NT2/D1 (cell line): ENCODE measurements around the gene RNF223.
A peak's percentile ranks its signal among the peaks of the same experiment; 100 is the strongest.

Experiments
- DNase-seq: peaks from one replicate; pipeline ENCODE4 v3.0.0-alpha.2; 2011; ENCODE audit warnings: low read depth, low spot score
- H3K27me3 ChIP-seq: 2 replicates; pipeline ENCODE4 v1.6.0; 2011; ENCODE audit warnings: mild to moderate bottlenecking; ENCODE audit not compliant: insufficient read length, insufficient read depth
- H3K36me3 ChIP-seq: 2 replicates; pipeline ENCODE4 v1.6.1; 2011; ENCODE audit warnings: mild to moderate bottlenecking, low read length, mixed read lengths; ENCODE audit not compliant: insufficient read depth, insufficient read length
- H3K4me1 ChIP-seq: 2 replicates; pipeline ENCODE4 v1.5.1; 2011; ENCODE audit not compliant: insufficient read depth, insufficient read length
- H3K4me3 ChIP-seq: 2 replicates; pipeline ENCODE4 v1.5.1; 2011; ENCODE audit warnings: low read depth; ENCODE audit not compliant: insufficient read length
- H3K9ac ChIP-seq: 2 replicates; pipeline ENCODE4 v1.6.0; 2011; ENCODE audit warnings: low read depth; ENCODE audit not compliant: insufficient read length
- H3K9me3 ChIP-seq: 2 replicates; pipeline ENCODE4 v1.5.1; 2011; ENCODE audit warnings: mild to moderate bottlenecking, low read length; ENCODE audit not compliant: insufficient read depth
- SUZ12 ChIP-seq: IDR thresholded peaks from 2 replicates; pipeline ENCODE4 v1.6.1; 2011; ENCODE audit not compliant: insufficient read length, insufficient read depth; ENCODE audit errors: extremely low read depth
- YY1 ChIP-seq: IDR thresholded peaks from 2 replicates; pipeline ENCODE4 v1.6.1; 2011; ENCODE audit not compliant: insufficient read length, insufficient read depth
- ZNF274 ChIP-seq: IDR thresholded peaks from 2 replicates; pipeline ENCODE4 v1.6.1; 2011; ENCODE audit warnings: mild to moderate bottlenecking, low read depth, low read length

The RNF223 gene

DNA sequence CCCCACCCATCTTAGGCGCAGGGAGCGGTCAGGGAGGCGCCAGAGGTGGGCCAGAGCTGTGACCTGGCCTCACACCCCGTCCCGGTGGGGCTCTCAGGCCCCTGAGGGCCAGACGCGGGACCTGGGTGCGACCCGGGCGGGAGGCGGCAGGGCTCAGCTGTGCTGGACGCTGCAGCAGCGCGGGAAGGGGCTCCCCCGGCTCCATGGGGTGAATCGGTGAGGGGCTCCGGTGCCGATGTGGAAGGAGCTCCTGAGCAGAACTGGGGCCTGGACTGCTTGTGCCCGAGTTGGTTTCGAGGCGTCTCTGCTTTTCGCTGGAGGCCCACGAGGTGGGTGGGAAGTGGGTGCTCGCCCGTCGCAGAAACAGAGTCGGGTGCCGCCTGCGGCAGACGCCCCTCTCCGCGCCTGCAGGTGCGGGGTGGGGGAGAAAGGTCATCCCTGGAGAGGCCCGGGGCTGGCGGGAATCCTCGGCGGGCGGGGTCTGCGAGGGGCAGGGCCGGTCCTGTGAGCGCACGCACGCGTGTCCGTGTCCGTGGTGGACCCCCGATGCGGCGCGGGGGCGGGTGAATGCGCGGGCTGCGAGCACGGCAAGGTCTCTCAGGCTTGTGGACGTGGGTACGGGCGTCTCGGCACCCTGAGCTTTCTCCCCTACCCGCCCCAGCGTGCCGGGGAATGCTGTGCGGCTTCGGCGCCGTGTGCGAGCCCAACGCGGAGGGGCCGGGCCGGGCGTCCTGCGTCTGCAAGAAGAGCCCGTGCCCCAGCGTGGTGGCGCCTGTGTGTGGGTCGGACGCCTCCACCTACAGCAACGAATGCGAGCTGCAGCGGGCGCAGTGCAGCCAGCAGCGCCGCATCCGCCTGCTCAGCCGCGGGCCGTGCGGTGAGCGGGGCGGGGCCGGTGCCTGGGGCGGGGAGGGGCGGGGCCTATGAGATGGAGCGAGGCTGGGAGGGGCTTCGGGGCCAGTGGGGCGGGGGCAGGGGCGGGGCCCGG, 33.8 kb downstream of the RNF223 start:
- Histone ChIP-seq H3K9ac (peak overlapping the region; percentile 63), H3K36me3 (peaks cover 74% of the 10 kb centered on the region), H3K4me3 (peak overlapping the region; percentile 24), H3K27me3 (no peaks in the 10 kb centered on the region), H3K9me3 (no peaks in the 10 kb centered on the region), H3K4me1 (peaks cover 13% of the 10 kb centered on the region)
- no peak for DNase-seq
- TF ChIP-seq YY1 (no peak), SUZ12 (no peak), ZNF274 (no peak)

DNA sequence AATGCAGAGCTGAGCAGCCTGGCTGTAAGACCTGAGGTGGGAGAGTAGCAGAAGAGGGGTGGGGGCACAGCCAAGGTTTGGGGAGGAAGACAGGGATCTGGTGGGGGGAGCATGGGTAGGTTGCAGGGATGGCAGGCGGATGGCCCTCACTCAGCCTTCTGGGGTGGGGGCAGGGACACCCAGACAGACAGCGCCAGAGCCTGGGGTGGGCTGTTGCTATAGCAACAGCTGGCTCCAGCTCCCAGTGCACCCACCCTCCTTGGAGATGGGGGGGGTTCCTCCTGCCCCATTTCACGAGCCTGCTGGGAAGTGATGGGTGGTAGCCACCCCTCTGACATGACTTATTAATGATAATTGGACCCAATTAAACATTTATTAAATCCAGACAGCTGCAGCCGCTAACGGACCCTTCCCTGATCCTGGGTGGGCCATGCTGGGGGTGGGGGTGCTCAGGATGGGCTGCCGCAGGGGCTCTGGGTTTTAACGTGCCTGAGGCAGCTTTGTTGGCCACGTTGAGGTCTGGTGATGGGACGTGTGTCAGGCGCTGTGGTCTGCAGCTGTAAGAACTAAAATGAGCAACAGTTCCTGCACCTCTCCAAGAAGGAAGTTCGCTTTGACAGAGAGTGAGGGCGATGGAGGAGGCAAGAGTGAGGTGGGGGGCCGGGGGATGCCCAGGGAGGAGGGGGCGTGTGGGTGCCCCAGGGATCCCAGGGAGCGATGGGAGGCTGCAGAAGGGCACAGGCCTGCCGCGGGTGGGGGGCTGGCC, 34.8 kb downstream of the RNF223 start:
- Histone ChIP-seq H3K36me3 (peaks cover 73% of the 10 kb centered on the region), H3K9ac (no peak overlapping the region), H3K4me1 (peaks cover 16% of the 10 kb centered on the region), H3K27me3 (no peaks in the 10 kb centered on the region), H3K9me3 (no peaks in the 10 kb centered on the region), H3K4me3 (no peak overlapping the region)
- TF ChIP-seq SUZ12 = no peak
- no peak for TF ChIP-seq ZNF274
- TF ChIP-seq YY1 = no peak
- DNase-seq = no peak

DNA sequence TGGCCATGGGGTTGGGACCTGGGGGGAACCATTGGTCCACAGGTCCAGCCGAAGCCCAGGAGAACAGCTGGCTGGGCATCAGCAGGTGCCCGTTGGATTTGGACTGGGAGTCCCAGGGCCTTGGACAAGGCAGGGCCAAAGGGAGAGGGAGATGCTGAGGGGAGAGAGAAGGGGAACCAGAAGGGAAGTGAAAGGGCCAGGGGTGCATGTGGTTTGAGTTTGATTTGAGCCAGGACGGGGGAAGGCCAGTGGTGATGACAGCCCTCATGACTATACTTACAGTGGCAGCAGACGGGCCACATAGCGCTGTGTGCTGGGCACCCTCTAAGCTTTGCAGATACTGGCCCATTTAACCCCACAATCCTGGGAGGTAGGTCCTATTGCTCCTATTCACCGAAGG, 35.4 kb downstream of the RNF223 start:
- no peaks in the 10 kb centered on the region for H3K27me3 ChIP-seq
- peaks cover 17% of the 10 kb centered on the region for H3K4me1 ChIP-seq

DNA sequence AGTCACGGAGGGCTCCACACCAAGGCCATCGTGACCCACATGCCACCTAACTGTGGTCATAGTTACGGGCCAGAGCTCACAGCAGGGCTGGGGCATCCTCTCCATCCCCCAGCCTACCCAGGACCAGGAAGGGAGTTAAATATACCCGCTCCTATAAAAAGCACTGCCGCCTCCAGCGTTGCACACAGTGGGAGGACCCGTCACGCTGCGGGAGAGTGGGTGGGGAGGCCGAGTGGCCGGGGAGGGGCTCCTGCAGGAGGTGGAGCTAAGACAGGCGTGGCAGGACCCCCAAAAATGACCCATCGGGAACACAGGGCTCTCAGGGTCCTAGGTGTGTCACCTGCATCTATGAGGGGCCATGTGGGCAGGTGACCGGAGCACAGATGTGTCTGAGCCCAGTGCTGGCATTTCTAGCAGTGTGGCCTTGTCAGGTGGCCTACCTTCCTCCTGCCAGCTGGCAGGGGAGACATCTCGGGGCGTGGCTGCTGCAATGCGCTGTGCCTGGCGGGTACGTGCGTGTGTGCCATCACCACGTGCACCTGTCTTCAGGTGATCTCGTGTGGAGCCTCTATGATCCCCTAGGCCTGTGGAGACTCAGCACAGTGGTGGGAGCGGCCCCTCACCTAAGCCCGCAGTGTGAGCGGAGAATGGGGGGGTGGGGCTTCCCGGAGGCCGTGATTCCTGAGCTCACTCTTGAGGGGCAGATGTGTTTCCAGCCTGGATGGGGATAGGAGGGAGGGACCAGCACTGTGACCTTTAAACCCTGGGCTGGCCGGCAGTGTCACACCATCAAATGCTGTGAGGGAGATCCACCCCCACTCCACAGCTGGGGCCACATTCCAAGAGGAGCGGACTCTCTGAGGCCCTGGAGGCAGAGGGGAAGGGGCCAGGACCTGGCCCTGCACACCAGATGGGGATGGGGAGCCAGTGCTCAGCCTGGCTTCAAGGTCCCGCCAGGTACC, 36.5 kb downstream of the RNF223 start:
- DNase-seq = no peak
- Histone ChIP-seq H3K27me3 (no peaks in the 10 kb centered on the region), H3K4me1 (peaks cover 17% of the 10 kb centered on the region), H3K4me3 (no peak overlapping the region), H3K9ac (peak overlapping the region; percentile 42), H3K9me3 (no peaks in the 10 kb centered on the region), H3K36me3 (peaks cover 58% of the 10 kb centered on the region)
- TF ChIP-seq YY1 = no peak
- no peak for TF ChIP-seq ZNF274
- TF ChIP-seq SUZ12 = no peak

More for the DNA sequence above, 35.4 kb downstream of the RNF223 start:
- DNase-seq = no peak
- H3K9me3 ChIP-seq = no peaks in the 10 kb centered on the region
- H3K36me3 ChIP-seq = peaks cover 69% of the 10 kb centered on the region
- TF ChIP-seq ZNF274 (no peak), YY1 (no peak), SUZ12 (no peak)
- H3K4me3 ChIP-seq = no peak overlapping the region
- no peak overlapping the region for H3K9ac ChIP-seq

DNA sequence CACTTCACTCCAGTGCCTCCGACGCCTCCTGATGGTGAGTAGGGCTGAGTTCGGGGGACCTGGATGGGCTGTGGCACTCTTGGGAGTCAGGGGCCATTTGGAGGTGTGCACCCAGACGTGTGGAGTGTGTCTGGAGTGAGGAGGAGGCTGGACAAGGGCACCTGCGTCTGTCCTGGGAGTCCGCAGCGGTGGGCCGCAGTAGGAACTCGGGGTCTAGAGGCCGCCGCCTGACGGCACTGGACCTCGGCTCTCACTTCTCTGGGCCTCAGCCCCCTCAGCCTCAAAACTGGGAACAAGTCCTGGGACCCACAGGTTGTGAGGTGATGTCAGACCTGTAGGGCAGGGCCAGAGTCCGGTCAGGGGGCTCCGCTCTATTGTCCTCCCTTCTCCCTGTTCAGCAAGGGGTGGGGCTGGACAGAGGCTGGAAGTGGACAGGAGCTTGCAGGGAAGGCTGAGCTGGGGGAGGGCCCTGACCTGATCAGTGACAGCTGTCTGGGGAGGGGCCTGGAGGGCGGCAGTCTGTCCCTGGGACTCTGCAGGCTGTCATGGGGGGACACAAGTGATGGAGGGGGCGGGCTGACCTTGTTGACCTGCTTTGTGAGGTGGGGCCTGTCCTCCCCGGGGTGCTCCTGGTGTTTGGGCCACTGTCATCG, 38.7 kb downstream of the RNF223 start:
- H3K9me3 ChIP-seq = no peaks in the 10 kb centered on the region
- H3K36me3 ChIP-seq = peaks cover 45% of the 10 kb centered on the region
- no peaks in the 10 kb centered on the region for H3K27me3 ChIP-seq
- no peak overlapping the region for H3K9ac ChIP-seq
- H3K4me1 ChIP-seq = peaks cover 33% of the 10 kb centered on the region
- no peak for DNase-seq
- H3K4me3 ChIP-seq = no peak overlapping the region
- TF ChIP-seq YY1 (no peak), ZNF274 (no peak), SUZ12 (no peak)

DNA sequence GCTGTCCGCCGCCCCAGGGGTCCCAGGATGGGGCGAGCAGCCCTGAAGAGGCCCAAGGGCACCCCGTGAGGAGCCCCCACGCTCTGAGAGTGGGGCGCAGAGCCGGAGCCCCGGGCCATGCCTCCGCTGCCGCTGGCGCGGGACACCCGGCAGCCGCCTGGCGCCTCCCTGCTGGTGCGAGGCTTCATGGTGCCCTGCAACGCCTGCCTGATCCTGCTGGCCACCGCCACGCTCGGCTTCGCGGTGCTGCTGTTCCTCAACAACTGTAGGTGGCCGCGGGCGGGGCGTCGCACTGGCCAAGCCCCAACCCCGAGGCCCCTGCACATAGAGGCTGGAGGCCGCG, 39.7 kb downstream of the RNF223 start:
- no peak for DNase-seq
- TF ChIP-seq SUZ12 = no peak
- TF ChIP-seq ZNF274 = no peak
- no peak for TF ChIP-seq YY1
- H3K27me3 ChIP-seq = no peaks in the 10 kb centered on the region
- H3K36me3 ChIP-seq = peaks cover 45% of the 10 kb centered on the region
- peaks cover 34% of the 10 kb centered on the region for H3K4me1 ChIP-seq
- H3K9me3 ChIP-seq = no peaks in the 10 kb centered on the region
- H3K9ac ChIP-seq = peak overlapping the region; percentile 56
- H3K4me3 ChIP-seq = no peak overlapping the region
